MG63 (cell line): Measurements from ENCODE around the gene TNNI2. TPM values are rescaled to one million over a fixed set of nuclear protein-coding genes. Genes with fewer than 3 reads are reported as not detected.
A peak's percentile ranks its signal among the peaks of the same experiment; 100 is the strongest.

ENCODE experiments used
- DNase-seq: peaks from one replicate; pipeline ENCODE4 v3.0.0-alpha.2; 2020
- H3K27me3 ChIP-seq: fragments of 250-450 bp; sonication (Bioruptor Pico); 2 replicates; pipeline ENCODE4 v1.5.1; 2020; ENCODE audit warnings: mild to moderate bottlenecking, moderate library complexity
- H3K36me3 ChIP-seq: fragments of 250-450 bp; sonication (Bioruptor Pico); 2 replicates; pipeline ENCODE4 v1.5.1; 2020; ENCODE audit warnings: mild to moderate bottlenecking, moderate library complexity
- H3K4me3 ChIP-seq: fragments of 250-450 bp; sonication (Bioruptor Pico); 2 replicates; pipeline ENCODE4 v1.5.1; 2020; ENCODE audit warnings: mild to moderate bottlenecking, moderate library complexity
- H3K9me3 ChIP-seq: fragments of 250-450 bp; sonication (Bioruptor Pico); 2 replicates; pipeline ENCODE4 v1.5.1; 2020; ENCODE audit warnings: mild to moderate bottlenecking, moderate library complexity
- total RNA-seq: library from RNA; depleted of rRNA; stranded (reverse); fragments of >200 nt; shearing (Covaris generic); gene quantifications from 2 replicates; pipeline ENCODE4 v1.2.3, GENCODE V29; 2014; ENCODE audit warnings: low replicate concordance

TNNI2 gene
- total RNA-seq, 1 experiment from 2014 or later: not detected

- Histone ChIP-seq H3K4me3 (no peak overlapping the region), H3K9me3 (no peaks in the 10 kb centered on the region), H3K27me3 (0 out of 2 replicates have a peak, but pooled peaks cover 3% of the 10 kb centered on the region), H3K36me3 (no peaks in the 10 kb centered on the region)
- no peak for DNase-seq
These were observed 22.9 kb downstream of the TNNI2 start for GRCh38 chr11:1861435-1862411.

- no peaks in the 10 kb centered on the region for H3K9me3 ChIP-seq
- no peak overlapping the region for H3K4me3 ChIP-seq
- 0 out of 2 replicates have a peak, but pooled peaks cover 3% of the 10 kb centered on the region for H3K27me3 ChIP-seq
- H3K36me3 ChIP-seq: no peaks in the 10 kb centered on the region
- no peak for DNase-seq
These were observed 24.0 kb downstream of the TNNI2 start for GRCh38 chr11:1862588-1863351.

- H3K4me3 ChIP-seq: no peak overlapping the region
- peak; percentile 84 for DNase-seq
- H3K36me3 ChIP-seq: no peaks in the 10 kb centered on the region
- H3K27me3 ChIP-seq: 0 out of 2 replicates have a peak, but pooled peaks cover 3% of the 10 kb centered on the region
- H3K9me3 ChIP-seq: no peaks in the 10 kb centered on the region
These were observed 24.8 kb downstream of the TNNI2 start for GRCh38 chr11:1863352-1864216.

GRCh38 chr11:1864231-1864630 lies 25.4 kb downstream of the TNNI2 start:
- DNase-seq: no peak
- Histone ChIP-seq H3K4me3 (no peak overlapping the region), H3K9me3 (no peaks in the 10 kb centered on the region), H3K27me3 (0 out of 2 replicates have a peak, but pooled peaks cover 3% of the 10 kb centered on the region), H3K36me3 (no peaks in the 10 kb centered on the region)

GRCh38 chr11:1864831-1865665 lies 26.3 kb downstream of the TNNI2 start:
- Histone ChIP-seq H3K27me3 (0 out of 2 replicates have a peak, but pooled peaks cover 3% of the 10 kb centered on the region), H3K4me3 (no peak overlapping the region), H3K9me3 (no peaks in the 10 kb centered on the region), H3K36me3 (no peaks in the 10 kb centered on the region)
- DNase-seq: no peak

GRCh38 chr11:1866226-1866625 lies 27.4 kb downstream of the TNNI2 start:
- no peaks in the 10 kb centered on the region for H3K9me3 ChIP-seq
- 0 out of 2 replicates have a peak, but pooled peaks cover under 1% of the 10 kb centered on the region for H3K36me3 ChIP-seq
- no peak overlapping the region for H3K4me3 ChIP-seq
- no peak for DNase-seq
- 0 out of 2 replicates have a peak, but pooled peaks cover 2% of the 10 kb centered on the region for H3K27me3 ChIP-seq

GRCh38 chr11:1866776-1867175 lies 28.0 kb downstream of the TNNI2 start:
- no peak for DNase-seq
- H3K27me3 ChIP-seq: 0 out of 2 replicates have a peak, but pooled peaks cover 2% of the 10 kb centered on the region
- 0 out of 2 replicates have a peak, but pooled peaks cover 2% of the 10 kb centered on the region for H3K36me3 ChIP-seq
- no peak overlapping the region for H3K4me3 ChIP-seq
- no peaks in the 10 kb centered on the region for H3K9me3 ChIP-seq

GRCh38 chr11:1867381-1867780 lies 28.6 kb downstream of the TNNI2 start:
- H3K27me3 ChIP-seq: 0 out of 2 replicates have a peak, but pooled peaks cover 2% of the 10 kb centered on the region
- no peaks in the 10 kb centered on the region for H3K9me3 ChIP-seq
- no peak overlapping the region for H3K4me3 ChIP-seq
- 0 out of 2 replicates have a peak, but pooled peaks cover 2% of the 10 kb centered on the region for H3K36me3 ChIP-seq
- DNase-seq: no peak

- H3K4me3 ChIP-seq: peak overlapping the region; percentile 57
- 0 out of 2 replicates have a peak, but pooled peaks cover 2% of the 10 kb centered on the region for H3K36me3 ChIP-seq
- H3K27me3 ChIP-seq: 0 out of 2 replicates have a peak, but pooled peaks cover 2% of the 10 kb centered on the region
- H3K9me3 ChIP-seq: no peaks in the 10 kb centered on the region
- no peak for DNase-seq
These were observed 29.4 kb downstream of the TNNI2 start for GRCh38 chr11:1868056-1868635.

- peak; percentile 88 for DNase-seq
- 0 out of 2 replicates have a peak, but pooled peaks cover 2% of the 10 kb centered on the region for H3K27me3 ChIP-seq
- 0 out of 2 replicates have a peak, but pooled peaks cover 2% of the 10 kb centered on the region for H3K36me3 ChIP-seq
- H3K4me3 ChIP-seq: peak overlapping the region; percentile 57
- H3K9me3 ChIP-seq: no peaks in the 10 kb centered on the region
These were observed 30.0 kb downstream of the TNNI2 start for GRCh38 chr11:1868636-1869291.

GRCh38 chr11:1869427-1870325 lies 30.9 kb downstream of the TNNI2 start:
- DNase-seq: peak; percentile 44
- Histone ChIP-seq H3K9me3 (no peaks in the 10 kb centered on the region), H3K27me3 (0 out of 2 replicates have a peak, but pooled peaks cover 2% of the 10 kb centered on the region), H3K36me3 (0 out of 2 replicates have a peak, but pooled peaks cover 2% of the 10 kb centered on the region), H3K4me3 (peak overlapping the region; percentile 57)

- no peak for DNase-seq
- H3K36me3 ChIP-seq: 0 out of 2 replicates have a peak, but pooled peaks cover 2% of the 10 kb centered on the region
- peak overlapping the region; percentile 57 for H3K4me3 ChIP-seq
- no peaks in the 10 kb centered on the region for H3K9me3 ChIP-seq
- H3K27me3 ChIP-seq: 0 out of 2 replicates have a peak, but pooled peaks cover 2% of the 10 kb centered on the region
These were observed 31.5 kb downstream of the TNNI2 start for GRCh38 chr11:1870326-1870696.

- Histone ChIP-seq H3K36me3 (0 out of 2 replicates have a peak, but pooled peaks cover 2% of the 10 kb centered on the region), H3K9me3 (no peaks in the 10 kb centered on the region), H3K4me3 (peak overlapping the region; percentile 57), H3K27me3 (0 out of 2 replicates have a peak, but pooled peaks cover 2% of the 10 kb centered on the region)
- peak; percentile 88 for DNase-seq
These were observed 32.1 kb downstream of the TNNI2 start for GRCh38 chr11:1870721-1871466.
